ENCODE data around the gene CCDC6. TPM values are rescaled to one million over a fixed set of nuclear protein-coding genes. Genes with fewer than 3 reads are reported as not detected.

The CCDC6 gene
- total and polyA plus RNA-seq, 2 experiments from 2014 or later, result 19.4 to 23.2 TPM

DNA sequence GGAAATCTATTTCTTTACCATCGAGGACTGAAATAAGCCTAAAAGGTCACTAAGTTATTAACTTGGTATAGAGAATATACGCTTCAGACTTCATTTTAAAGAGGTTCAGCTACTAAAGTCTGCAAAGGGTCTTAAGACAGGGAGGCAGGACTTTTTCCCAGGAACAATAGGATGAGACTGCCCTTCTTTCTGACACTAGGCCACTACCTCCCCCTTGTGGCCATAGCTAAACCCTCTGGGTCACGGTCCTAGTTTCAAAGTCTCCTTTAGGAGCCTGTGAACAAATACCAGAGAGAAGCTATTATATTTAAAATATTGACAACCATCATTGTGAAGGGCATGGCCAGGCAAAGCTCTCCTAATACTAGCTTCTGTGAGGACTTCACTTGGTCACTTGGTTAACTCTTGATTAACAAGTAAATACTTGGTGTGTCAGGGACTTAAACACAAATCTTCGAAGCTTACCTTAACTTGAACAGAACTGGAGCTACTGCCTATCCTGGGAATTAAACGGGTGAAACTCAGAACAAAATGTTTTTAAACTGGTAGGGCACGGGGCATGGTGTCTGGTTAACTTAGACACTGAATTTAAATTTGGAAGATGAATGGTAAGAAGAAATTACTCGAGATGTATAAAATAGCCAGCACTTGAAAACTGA lies 75.6 kb downstream of the CCDC6 start:
- no peaks in the 10 kb centered on the region for H3K27me3 ChIP-seq (replicated peaks; ENCODE audit: insufficient read depth)
- H3K79me2 ChIP-seq (ENCODE audit: insufficient read depth), result peaks cover 33% of the 10 kb centered on the region
- H2AFZ ChIP-seq, result no peak overlapping the region
- no peaks in the 10 kb centered on the region for H3K9me2 ChIP-seq (ENCODE audit: insufficient read depth)
- no peak overlapping the region for H3K4me2 ChIP-seq (ENCODE audit: unreplicated experiment)
- H3K4me3 ChIP-seq, result no peak overlapping the region
- no peaks in the 10 kb centered on the region for H3F3A ChIP-seq (ENCODE audit: insufficient read depth)
- no peaks in the 10 kb centered on the region; the same call in 1 of the 2 replicates for H4K20me1 ChIP-seq (ENCODE audit: insufficient read depth)
- DNase-seq, result peak; percentile 70
- TF ChIP-seq EZH2 (IDR thresholded peaks at IDR 0.05; ENCODE audit: insufficient read depth, poor library complexity, severe bottlenecking), result no peak
- no peak for TF ChIP-seq EZH2phosphoT487 (IDR thresholded peaks at IDR 0.05; ENCODE audit: insufficient read depth, low read depth)
- 69 to 72% methylated on average over 7 of the region's 7 CpGs for WGBS, 2 experiments (ENCODE audit: low coverage in 1 of 2, low lambda C conversion rate in 2 of 2, missing lambda C conversion rate in 2 of 2)
- H3K36me3 ChIP-seq (ENCODE audit: low read depth), result 0 out of 2 replicates have a peak, but pooled peaks cover 6% of the 10 kb centered on the region
- H3K4me1 ChIP-seq (ENCODE audit: insufficient read depth), result no peaks in the 10 kb centered on the region
- in situ Hi-C loops (cut with MboI), result no loop called here
- H3K9me3 ChIP-seq (ENCODE audit: low read depth), result no peaks in the 10 kb centered on the region
- no peak overlapping the region for H3K9ac ChIP-seq
- no peak overlapping the region for H3K27ac ChIP-seq

DNA sequence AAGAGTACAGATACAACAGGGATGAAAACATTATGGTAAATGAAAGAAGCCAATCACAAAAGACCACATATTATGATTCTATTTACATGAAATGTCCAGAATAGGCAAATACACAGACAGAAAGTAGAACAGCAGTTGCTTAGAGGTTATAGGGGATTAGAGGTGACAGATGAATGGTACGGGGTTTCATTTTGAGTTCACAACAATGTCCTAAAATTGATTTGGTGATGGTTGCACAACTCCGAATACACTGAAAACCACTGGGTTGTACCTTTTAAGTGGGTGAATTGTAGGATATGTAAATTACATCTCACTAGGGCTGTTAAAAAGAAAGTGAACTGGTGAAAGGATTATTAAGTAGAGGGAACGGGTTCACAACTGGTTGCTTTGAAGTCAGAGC lies 76.8 kb downstream of the CCDC6 start:
- in situ Hi-C loops (cut with MboI), result no loop called here
- Histone ChIP-seq H3K36me3 (ENCODE audit: low read depth) (peaks cover 6% of the 10 kb centered on the region; the same call in 1 of the 2 replicates), H3K27ac (no peak overlapping the region), H3K4me3 (no peak overlapping the region), H3K9me2 (ENCODE audit: insufficient read depth) (no peaks in the 10 kb centered on the region), H3F3A (ENCODE audit: insufficient read depth) (no peaks in the 10 kb centered on the region), H3K9me3 (ENCODE audit: low read depth) (no peaks in the 10 kb centered on the region), H3K4me2 (ENCODE audit: unreplicated experiment) (no peak overlapping the region), H4K20me1 (ENCODE audit: insufficient read depth) (no peaks in the 10 kb centered on the region), H3K9ac (no peak overlapping the region), H2AFZ (no peak overlapping the region), H3K27me3 (replicated peaks; ENCODE audit: insufficient read depth) (no peaks in the 10 kb centered on the region), H3K4me1 (ENCODE audit: insufficient read depth) (no peaks in the 10 kb centered on the region), H3K79me2 (ENCODE audit: insufficient read depth) (peaks cover 38% of the 10 kb centered on the region)
- no peak for TF ChIP-seq EZH2phosphoT487 (IDR thresholded peaks at IDR 0.05; ENCODE audit: insufficient read depth, low read depth)
- no peak for TF ChIP-seq EZH2 (IDR thresholded peaks at IDR 0.05; ENCODE audit: insufficient read depth, poor library complexity, severe bottlenecking)
- whole genome bisulfite sequencing, 2 experiments (ENCODE audit: low coverage in 1 of 2, low lambda C conversion rate in 2 of 2, missing lambda C conversion rate in 2 of 2), result 95 to 98% methylated on average over 3 of the region's 3 CpGs
- DNase-seq, result no peak

DNA sequence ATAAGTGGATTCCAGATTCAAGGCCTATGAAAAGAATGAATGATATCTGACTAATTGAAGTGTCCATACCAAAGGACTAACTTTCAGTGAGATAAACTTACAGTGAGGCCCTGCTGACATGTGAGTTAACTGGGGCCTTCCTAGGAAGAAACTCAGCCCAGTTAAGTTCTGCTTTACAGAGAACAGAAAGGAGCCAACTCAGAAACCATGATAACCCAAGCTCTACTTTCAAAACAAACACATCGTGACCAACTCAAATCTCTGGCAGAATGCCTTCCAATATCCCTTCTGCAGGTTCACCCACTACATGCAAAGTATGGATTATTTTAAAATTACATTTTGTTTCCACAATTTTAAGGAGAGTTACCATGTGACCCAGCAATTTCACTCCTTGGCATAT lies 77.3 kb downstream of the CCDC6 start:
- Histone ChIP-seq H4K20me1 (ENCODE audit: insufficient read depth) (no peaks in the 10 kb centered on the region), H3K79me2 (ENCODE audit: insufficient read depth) (peaks cover 44% of the 10 kb centered on the region), H3K4me1 (ENCODE audit: insufficient read depth) (no peaks in the 10 kb centered on the region), H3K4me3 (no peak overlapping the region), H3F3A (ENCODE audit: insufficient read depth) (no peaks in the 10 kb centered on the region), H3K36me3 (ENCODE audit: low read depth) (peaks cover 6% of the 10 kb centered on the region; the same call in 1 of the 2 replicates), H3K27ac (no peak overlapping the region), H3K27me3 (replicated peaks; ENCODE audit: insufficient read depth) (no peaks in the 10 kb centered on the region), H2AFZ (no peak overlapping the region), H3K4me2 (ENCODE audit: unreplicated experiment) (no peak overlapping the region), H3K9me2 (ENCODE audit: insufficient read depth) (0 out of 2 replicates have a peak, but pooled peaks cover 5% of the 10 kb centered on the region), H3K9me3 (ENCODE audit: low read depth) (no peaks in the 10 kb centered on the region), H3K9ac (no peak overlapping the region)
- 21 to 28% methylated on average over 1 of the region's 1 CpG for WGBS, 2 experiments (ENCODE audit: low coverage in 1 of 2, low lambda C conversion rate in 2 of 2, missing lambda C conversion rate in 2 of 2)
- DNase-seq, result no peak
- in situ Hi-C loops (cut with MboI), result no loop called here
- TF ChIP-seq EZH2 (IDR thresholded peaks at IDR 0.05; ENCODE audit: insufficient read depth, poor library complexity, severe bottlenecking) (no peak), EZH2phosphoT487 (IDR thresholded peaks at IDR 0.05; ENCODE audit: insufficient read depth, low read depth) (no peak)

DNA sequence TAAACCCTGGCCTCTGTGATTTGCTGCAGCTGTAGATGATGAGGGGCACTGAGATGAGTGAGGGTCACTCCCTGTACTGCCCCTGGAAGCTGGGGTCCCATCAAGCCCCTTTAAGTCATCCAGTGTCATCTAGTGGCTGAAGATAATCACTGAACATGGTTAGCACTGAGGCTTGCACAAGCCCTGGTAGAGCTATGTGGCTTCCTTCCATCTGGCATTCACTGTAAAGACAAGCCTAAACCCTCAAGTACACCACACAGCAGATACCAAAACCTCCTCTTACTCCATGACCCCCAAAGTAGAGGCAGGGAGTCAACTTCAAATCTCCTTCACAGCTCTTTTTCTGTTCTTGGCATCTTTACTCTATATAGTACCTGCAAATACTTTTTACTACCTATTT lies 80.4 kb downstream of the CCDC6 start:
- Histone ChIP-seq H3K36me3 (ENCODE audit: low read depth) (no peaks in the 10 kb centered on the region; the same call in 1 of the 2 replicates), H3K27me3 (replicated peaks; ENCODE audit: insufficient read depth) (no peaks in the 10 kb centered on the region), H4K20me1 (ENCODE audit: insufficient read depth) (no peaks in the 10 kb centered on the region), H3K9ac (no peak overlapping the region), H2AFZ (no peak overlapping the region), H3K9me3 (ENCODE audit: low read depth) (no peaks in the 10 kb centered on the region), H3K9me2 (ENCODE audit: insufficient read depth) (0 out of 2 replicates have a peak, but pooled peaks cover 10% of the 10 kb centered on the region), H3K4me3 (no peak overlapping the region), H3K27ac (no peak overlapping the region), H3F3A (ENCODE audit: insufficient read depth) (no peaks in the 10 kb centered on the region), H3K4me1 (ENCODE audit: insufficient read depth) (no peaks in the 10 kb centered on the region), H3K79me2 (ENCODE audit: insufficient read depth) (peaks cover 66% of the 10 kb centered on the region), H3K4me2 (ENCODE audit: unreplicated experiment) (no peak overlapping the region)
- in situ Hi-C loops (cut with MboI), result no loop called here
- TF ChIP-seq EZH2phosphoT487 (IDR thresholded peaks at IDR 0.05; ENCODE audit: insufficient read depth, low read depth) (no peak), EZH2 (IDR thresholded peaks at IDR 0.05; ENCODE audit: insufficient read depth, poor library complexity, severe bottlenecking) (no peak)
- no peak for DNase-seq

Measured in GM23248 (cell line).